Neuronal stem cell (in vitro differentiated cells): Measurements from ENCODE around the gene AGAP1.

ENCODE experiments used
- DNase-seq: peaks from one replicate; pipeline ENCODE4 v3.0.0-alpha.2; 2013; ENCODE audit warnings: low spot score
- H2AFZ ChIP-seq: one replicate; pipeline ENCODE4 v1.6.1; 2013; ENCODE audit warnings: mild to moderate bottlenecking, low read length, inconsistent platforms
- H2AK5ac ChIP-seq: 2 replicates; pipeline ENCODE4 v1.6.1; 2013; ENCODE audit warnings: low read depth, mild to moderate bottlenecking, inconsistent platforms, low read length, moderate library complexity, mixed read lengths
- H2BK120ac ChIP-seq: 2 replicates; pipeline ENCODE4 v1.6.1; 2013; ENCODE audit warnings: low read depth, mild to moderate bottlenecking, inconsistent platforms, low read length, moderate library complexity, mixed read lengths
- H2BK12ac ChIP-seq: one replicate; pipeline ENCODE4 v1.6.1; 2013; ENCODE audit warnings: low read length, inconsistent platforms
- H2BK15ac ChIP-seq: 2 replicates; pipeline ENCODE4 v1.6.1; 2013; ENCODE audit warnings: mild to moderate bottlenecking, low read length, inconsistent platforms, mixed read lengths
- H2BK5ac ChIP-seq: one replicate; pipeline ENCODE4 v1.6.1; 2013; ENCODE audit warnings: inconsistent platforms, mild to moderate bottlenecking, low read length, moderate library complexity
- H3K14ac ChIP-seq: one replicate; pipeline ENCODE4 v1.6.1; 2013; ENCODE audit warnings: low read length, inconsistent platforms
- H3K18ac ChIP-seq: 2 replicates; pipeline ENCODE4 v1.6.1; 2013; ENCODE audit warnings: low read length, inconsistent platforms
- H3K23ac ChIP-seq: 2 replicates; pipeline ENCODE4 v1.6.1; 2013; ENCODE audit warnings: low read depth, mild to moderate bottlenecking, mixed read lengths, low read length, inconsistent platforms; ENCODE audit not compliant: poor library complexity
- H3K27ac ChIP-seq: replicated peaks from 3 replicates; pipeline ENCODE4 v1.5.1; 2013; ENCODE audit warnings: low read length, inconsistent platforms
- H3K27me3 ChIP-seq, 3 experiments: 2 replicates each; pipeline ENCODE4 v1.6.1; 2013; ENCODE audit warnings: low read length in 3 of 3, mild to moderate bottlenecking in 2 of 3, inconsistent platforms in 1 of 3, low read depth in 1 of 3, mixed read lengths in 1 of 3, moderate library complexity in 1 of 3; ENCODE audit not compliant: control insufficient read depth in 3 of 3, insufficient read depth in 3 of 3
- H3K36me3 ChIP-seq, 2 donors: replicated peaks in 1 of 2; 2 replicates each; pipeline ENCODE4 v1.6.1; 2013; ENCODE audit warnings: low read length in 2 of 2; ENCODE audit not compliant: control insufficient read depth in 2 of 2, insufficient read depth in 2 of 2
- H3K4ac ChIP-seq: 2 replicates; pipeline ENCODE4 v1.6.1; 2013; ENCODE audit warnings: inconsistent platforms, mild to moderate bottlenecking, low read length, moderate library complexity
- H3K4me1 ChIP-seq, 2 donors: 1 replicate in 1 of 2; 2 replicates in 1 of 2; pipeline ENCODE4 v1.6.1; 2013; ENCODE audit warnings: low read length in 2 of 2, low read depth in 1 of 2; ENCODE audit not compliant: control insufficient read depth in 2 of 2, insufficient read depth in 1 of 2
- H3K4me2 ChIP-seq: one replicate; pipeline ENCODE4 v1.6.1; 2013; ENCODE audit warnings: mild to moderate bottlenecking, low read length, inconsistent platforms; ENCODE audit not compliant: insufficient read depth, poor library complexity, severe bottlenecking
- H3K4me3 ChIP-seq, 2 donors: 2 replicates each; pipeline ENCODE4 v1.5.1; 2013; ENCODE audit warnings: low read length in 2 of 2, mild to moderate bottlenecking in 2 of 2, inconsistent platforms in 1 of 2, moderate library complexity in 1 of 2
- H3K79me1 ChIP-seq: one replicate; pipeline ENCODE4 v1.6.1; 2013; ENCODE audit warnings: low read depth, mild to moderate bottlenecking, inconsistent platforms, low read length, moderate library complexity
- H3K9ac ChIP-seq: one replicate; pipeline ENCODE4 v1.6.1; 2013; ENCODE audit warnings: mild to moderate bottlenecking, low read depth, low read length, inconsistent platforms; ENCODE audit not compliant: poor library complexity
- H3K9me3 ChIP-seq, 2 donors: replicated peaks in 1 of 2; 2 replicates each; pipeline versions ENCODE3 to v1.6.1; 2013; ENCODE audit warnings: low read length in 2 of 2, mild to moderate bottlenecking in 2 of 2, inconsistent platforms in 1 of 2, low read depth in 1 of 2, mixed read lengths in 1 of 2, moderate library complexity in 1 of 2; ENCODE audit not compliant: control insufficient read depth in 2 of 2, insufficient read depth in 1 of 2
- H4K8ac ChIP-seq: one replicate; pipeline ENCODE4 v1.6.1; 2013; ENCODE audit warnings: low read depth, mild to moderate bottlenecking, inconsistent platforms, low read length, moderate library complexity
- H4K91ac ChIP-seq: one replicate; pipeline ENCODE4 v1.6.1; 2013; ENCODE audit warnings: low read length, low read depth, mild to moderate bottlenecking, inconsistent platforms; ENCODE audit not compliant: poor library complexity
- WGBS, 2 donors: extraction: QIAGEN DNeasy Blood & Tissue Kit; methylation state at CpG; one replicate each; pipeline ENCODE4 v1.1.7; 2013; ENCODE audit warnings: missing lambda C conversion rate in 2 of 2, mixed read lengths in 1 of 2; ENCODE audit not compliant: insufficient read length in 2 of 2, insufficient replicate concordance in 1 of 2; ENCODE audit errors: extremely low coverage in 2 of 2; 5-methylcytosine and 5-hydroxymethylcytosine counted together

The AGAP1 gene

DNA sequence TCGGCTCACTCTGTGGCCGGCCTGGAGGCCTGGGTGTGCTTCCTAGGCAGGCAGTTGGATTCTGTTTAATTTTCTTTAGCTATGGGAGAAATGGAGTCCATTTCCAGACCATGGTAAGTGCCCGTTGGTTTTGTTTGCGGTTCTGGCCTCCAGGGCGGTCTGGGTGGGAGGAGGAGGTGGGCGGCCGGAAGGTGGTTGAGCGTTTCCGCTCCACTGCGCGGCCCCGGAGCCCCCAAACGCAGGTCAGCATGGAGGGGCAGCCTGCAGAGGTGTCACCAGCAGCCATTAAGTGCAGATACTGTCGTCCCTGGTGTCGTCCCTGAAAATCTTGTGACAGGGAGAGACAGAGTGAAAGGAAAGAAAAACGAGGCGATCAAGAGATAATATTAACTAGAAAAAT is 370.5 kb downstream of the AGAP1 start:
- H2BK12ac ChIP-seq, result no peak overlapping the region
- H3K4ac ChIP-seq, result no peak overlapping the region
- H3K23ac ChIP-seq, result no peak overlapping the region
- no peak overlapping the region for H3K27ac ChIP-seq
- no CpG with 5 or more reads among the region's 17 CpGs for WGBS, 2 donors
- peaks cover 6 to 7% of the 10 kb centered on the region in 2 donors for H3K4me1 ChIP-seq
- H3K36me3 ChIP-seq, result peaks cover 0 to 23% of the 10 kb centered on the region in 2 donors
- no peak overlapping the region for H2AFZ ChIP-seq
- no peaks in the 10 kb centered on the region for H3K79me1 ChIP-seq
- DNase-seq, result no peak
- H3K18ac ChIP-seq, result no peak overlapping the region
- no peak overlapping the region for H3K14ac ChIP-seq
- H4K8ac ChIP-seq, result no peak overlapping the region
- no peak overlapping the region for H3K4me2 ChIP-seq
- no peak overlapping the region for H2BK15ac ChIP-seq
- H3K27me3 ChIP-seq, result no peaks in the 10 kb centered on the region
- no peak overlapping the region for H3K4me3 ChIP-seq
- no peak overlapping the region for H2AK5ac ChIP-seq
- H2BK5ac ChIP-seq, result no peak overlapping the region
- peaks cover 1 to 9% of the 10 kb centered on the region in 2 donors for H3K9me3 ChIP-seq
- no peak overlapping the region for H3K9ac ChIP-seq
- no peak overlapping the region for H4K91ac ChIP-seq
- no peak overlapping the region for H2BK120ac ChIP-seq

DNA sequence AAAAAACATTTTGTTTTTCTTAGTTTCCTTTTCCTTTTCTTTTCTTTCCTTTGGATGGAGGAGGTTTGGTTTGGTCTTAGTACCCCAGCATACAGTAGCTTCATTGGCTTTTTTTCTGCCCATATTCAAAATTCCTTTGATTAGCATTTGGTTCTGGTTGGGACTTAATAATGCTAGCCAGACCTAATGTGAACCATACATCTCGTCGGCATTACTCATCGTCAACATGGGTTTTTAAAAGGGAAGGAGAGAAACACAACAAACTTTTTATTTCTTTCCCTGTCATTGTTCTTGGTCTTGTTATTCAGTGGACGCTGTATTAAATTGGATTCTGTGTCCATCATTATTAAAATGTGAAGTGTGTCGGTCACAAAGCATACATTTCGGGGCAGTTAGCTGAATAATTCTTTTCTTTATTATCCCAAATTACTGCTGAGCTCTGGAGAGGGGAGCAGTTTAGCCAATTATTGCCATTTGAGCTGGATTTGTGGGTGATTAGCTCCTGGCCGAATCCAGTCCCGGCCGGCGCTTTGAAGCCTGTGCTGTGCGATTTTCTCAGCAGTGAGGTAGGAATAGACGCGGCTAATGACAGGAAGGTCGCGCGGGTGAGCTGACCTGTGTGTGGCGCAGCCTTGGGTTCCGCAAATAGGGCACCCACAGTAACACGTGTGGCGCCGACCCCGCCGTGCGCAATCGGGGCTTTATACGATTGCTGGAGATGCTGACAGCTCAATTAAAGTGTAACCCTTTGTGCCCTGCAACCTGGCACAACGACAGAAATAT is 371.1 kb downstream of the AGAP1 start:
- H3K4me1 ChIP-seq, result peaks cover 2 to 3% of the 10 kb centered on the region in 2 donors
- no peak overlapping the region for H3K4ac ChIP-seq
- H2AFZ ChIP-seq, result no peak overlapping the region
- no peak overlapping the region for H3K14ac ChIP-seq
- no peak overlapping the region for H2BK120ac ChIP-seq
- no peak overlapping the region for H3K4me3 ChIP-seq
- no CpG with 5 or more reads among the region's 27 CpGs for WGBS, 2 donors
- H3K27me3 ChIP-seq, result no peaks in the 10 kb centered on the region
- H3K9ac ChIP-seq, result no peak overlapping the region
- H3K27ac ChIP-seq, result no peak overlapping the region
- H3K79me1 ChIP-seq, result no peaks in the 10 kb centered on the region
- H3K4me2 ChIP-seq, result no peak overlapping the region
- DNase-seq, result no peak
- peaks cover 3 to 13% of the 10 kb centered on the region in 2 donors for H3K9me3 ChIP-seq
- H2BK12ac ChIP-seq, result no peak overlapping the region
- no peak overlapping the region for H4K91ac ChIP-seq
- H3K36me3 ChIP-seq, result peaks cover 1 to 27% of the 10 kb centered on the region in 2 donors
- H2BK5ac ChIP-seq, result no peak overlapping the region
- H3K23ac ChIP-seq, result no peak overlapping the region
- no peak overlapping the region for H4K8ac ChIP-seq
- H2AK5ac ChIP-seq, result no peak overlapping the region
- peak overlapping the region; percentile 64 for H3K18ac ChIP-seq
- no peak overlapping the region for H2BK15ac ChIP-seq

DNA sequence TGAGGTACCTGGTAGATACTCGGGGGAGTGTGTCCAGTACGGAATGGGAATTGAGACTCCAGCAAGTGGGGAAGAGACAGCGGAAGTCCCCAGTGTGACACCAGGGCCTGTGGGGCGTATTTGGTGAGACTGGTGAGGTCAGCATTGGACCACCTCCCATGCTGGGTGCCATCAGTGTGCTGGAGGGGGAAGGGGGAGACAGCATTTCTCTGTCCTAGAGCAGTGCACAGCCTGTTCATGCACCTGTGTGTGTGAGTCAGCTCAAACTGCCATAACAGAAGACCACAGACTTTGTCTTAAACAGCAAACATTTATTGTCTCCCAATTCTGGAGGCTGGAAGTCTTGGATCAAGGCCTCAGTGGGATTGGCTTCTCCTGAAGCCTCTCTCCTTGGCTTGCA is 372.5 kb downstream of the AGAP1 start:
- H3K4me2 ChIP-seq, result no peak overlapping the region
- no peak overlapping the region for H2BK120ac ChIP-seq
- peaks cover 1 to 28% of the 10 kb centered on the region in 2 donors for H3K36me3 ChIP-seq
- H2BK5ac ChIP-seq, result no peak overlapping the region
- no peak overlapping the region for H3K18ac ChIP-seq
- H3K14ac ChIP-seq, result no peak overlapping the region
- H2BK12ac ChIP-seq, result no peak overlapping the region
- no peak overlapping the region for H3K4ac ChIP-seq
- H2BK15ac ChIP-seq, result no peak overlapping the region
- no peak for DNase-seq
- no peak overlapping the region for H3K9ac ChIP-seq
- H3K27ac ChIP-seq, result no peak overlapping the region
- H3K9me3 ChIP-seq, result peaks cover 5 to 27% of the 10 kb centered on the region in 2 donors
- no peak overlapping the region for H4K8ac ChIP-seq
- H2AFZ ChIP-seq, result no peak overlapping the region
- H3K79me1 ChIP-seq, result no peaks in the 10 kb centered on the region
- H3K4me3 ChIP-seq, result peak overlapping the region in 1 of 2 donors; percentile 6
- peaks cover 0 to 3% of the 10 kb centered on the region in 2 donors for H3K4me1 ChIP-seq
- H2AK5ac ChIP-seq, result no peak overlapping the region
- H3K27me3 ChIP-seq, result no peaks in the 10 kb centered on the region
- no CpG with 5 or more reads among the region's 4 CpGs for WGBS, 2 donors
- H3K23ac ChIP-seq, result no peak overlapping the region
- no peak overlapping the region for H4K91ac ChIP-seq

DNA sequence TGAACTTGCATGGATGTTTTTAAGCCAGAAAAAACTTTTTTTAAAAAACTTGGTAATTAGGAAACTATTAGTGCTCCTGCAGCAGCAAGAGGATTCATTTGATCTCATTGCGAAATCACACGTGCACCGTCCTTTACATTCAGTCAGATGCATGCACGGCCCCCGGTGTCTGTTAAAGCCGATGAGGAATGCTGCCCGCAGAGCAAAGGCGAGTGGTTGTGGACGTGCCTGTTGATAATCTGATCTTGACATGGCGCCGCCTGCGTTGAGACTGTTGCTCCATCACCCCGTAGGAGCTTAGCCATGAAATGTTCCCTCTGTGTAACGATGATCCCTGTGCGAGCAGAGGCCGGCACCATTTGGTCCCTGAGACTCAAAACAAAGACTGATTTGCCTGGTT is 374.4 kb downstream of the AGAP1 start:
- no CpG with 5 or more reads among the region's 16 CpGs for WGBS, 2 donors
- H2BK12ac ChIP-seq, result no peak overlapping the region
- peaks cover 1 to 18% of the 10 kb centered on the region in 2 donors for H3K36me3 ChIP-seq
- H2AK5ac ChIP-seq, result no peak overlapping the region
- H3K4me3 ChIP-seq, result no peak overlapping the region
- no peak overlapping the region for H3K9ac ChIP-seq
- H2AFZ ChIP-seq, result no peak overlapping the region
- no peak overlapping the region for H3K4ac ChIP-seq
- no peak overlapping the region for H3K18ac ChIP-seq
- H2BK5ac ChIP-seq, result no peak overlapping the region
- no peaks in the 10 kb centered on the region for H3K79me1 ChIP-seq
- DNase-seq, result no peak
- H3K14ac ChIP-seq, result no peak overlapping the region
- H3K4me2 ChIP-seq, result no peak overlapping the region
- H3K27me3 ChIP-seq, result no peaks in the 10 kb centered on the region
- peaks cover 5 to 27% of the 10 kb centered on the region in 2 donors for H3K9me3 ChIP-seq
- no peak overlapping the region for H4K8ac ChIP-seq
- H3K4me1 ChIP-seq, result peaks cover 0 to 3% of the 10 kb centered on the region in 2 donors
- H4K91ac ChIP-seq, result no peak overlapping the region
- no peak overlapping the region for H3K27ac ChIP-seq
- H2BK120ac ChIP-seq, result no peak overlapping the region
- no peak overlapping the region for H3K23ac ChIP-seq
- no peak overlapping the region for H2BK15ac ChIP-seq
